B cell (primary cell): ENCODE data around the gene ILDR2. TPM values are rescaled to one million over a fixed set of nuclear protein-coding genes. Genes with fewer than 3 reads are reported as not detected.

Experiments used
- ATAC-seq: fragments of 200-7000 bp; cut with Tn5 transposase; one replicate; pipeline ENCODE4 v1.10.0; 2021; ENCODE audit warnings: low read depth, mild to moderate bottlenecking, moderate number of reproducible peaks, moderate library complexity
- CTCF ChIA-PET: fragments of 350-600 bp; sonication (Branson Sonifier 250); formaldehyde crosslinking; loops from one replicate; lab custom pipeline; 2021; ENCODE audit warnings: antibody characterized with exemption, inconsistent platforms; lab: Charles Lee
- POLR2A ChIA-PET: fragments of 350-600 bp; sonication (Branson Sonifier 250); formaldehyde crosslinking; loops from one replicate; lab custom pipeline; 2021; ENCODE audit warnings: antibody characterized with exemption; lab: Charles Lee
- DNase-seq: peaks from one replicate; pipeline ENCODE4 v3.0.0; 2013
- H2AFZ ChIP-seq: 2 replicates; pipeline ENCODE4 v1.6.1; 2012; ENCODE audit warnings: mild to moderate bottlenecking, low read depth, low read length; ENCODE audit not compliant: insufficient read depth, poor library complexity, severe bottlenecking
- H3K27ac ChIP-seq, 2 donors: 1 replicate in 1 of 2; 2 replicates in 1 of 2; pipeline ENCODE4 v1.5.1; 2012 to 2013; ENCODE audit warnings: low read length in 2 of 2, mild to moderate bottlenecking in 2 of 2, moderate library complexity in 1 of 2
- H3K27me3 ChIP-seq, 4 experiments: fragments of 200-600 bp in 1 of 4; sonication (generic) in 1 of 4; replicated peaks in 1 of 4; 1 replicate in 2 of 4; 2 replicates in 2 of 4; pipeline versions ENCODE4 v1.6.1 to v1.7.0; 2013 to 2016; ENCODE audit warnings: low read length in 3 of 4, mild to moderate bottlenecking in 2 of 4, mixed read lengths in 1 of 4, moderate library complexity in 1 of 4; ENCODE audit not compliant: insufficient read depth in 4 of 4, control insufficient read depth in 3 of 4; ENCODE audit errors: control extremely low read depth in 1 of 4
- H3K36me3 ChIP-seq, 2 experiments: replicated peaks in 1 of 2; 1 replicate in 1 of 2; 2 replicates in 1 of 2; pipeline versions ENCODE4 v1.6.1 to v1.7.1; 2013; ENCODE audit warnings: low read length in 1 of 2; ENCODE audit not compliant: insufficient read depth in 2 of 2, control insufficient read depth in 1 of 2; ENCODE audit errors: control extremely low read depth in 1 of 2, extremely low read depth in 1 of 2
- H3K4me1 ChIP-seq, 2 donors: fragments of 200-600 bp in 1 of 2; sonication (generic) in 1 of 2; 1 replicate in 1 of 2; 2 replicates in 1 of 2; pipeline versions ENCODE4 v1.5.1 to v1.6.1; 2013 to 2017; ENCODE audit warnings: low read length in 2 of 2; ENCODE audit not compliant: control insufficient read depth in 2 of 2, insufficient read depth in 2 of 2
- H3K4me2 ChIP-seq: replicated peaks from 2 replicates; pipeline ENCODE3; 2012; ENCODE audit warnings: mild to moderate bottlenecking, low read depth, low read length; ENCODE audit not compliant: poor library complexity, severe bottlenecking
- H3K4me3 ChIP-seq, 5 experiments: fragments of 200-600 bp in 1 of 5; sonication (generic) in 1 of 5; 1 replicate in 3 of 5; 2 replicates in 2 of 5; pipeline versions ENCODE4 v1.5.1 to v1.7.0; 2011 to 2016; ENCODE audit warnings: low read length in 4 of 5, mild to moderate bottlenecking in 4 of 5, low read depth in 2 of 5, control low read depth in 1 of 5, moderate library complexity in 1 of 5; ENCODE audit not compliant: insufficient read depth in 1 of 5; ENCODE audit errors: control extremely low read depth in 1 of 5, extremely low read depth in 1 of 5
- H3K79me2 ChIP-seq: fragments of 200-600 bp; sonication (generic); one replicate; pipeline ENCODE4 v1.6.0; 2016; ENCODE audit warnings: low read length; ENCODE audit not compliant: control insufficient read depth, insufficient read depth
- H3K9ac ChIP-seq: fragments of 200-600 bp; sonication (generic); 2 replicates; pipeline ENCODE4 v1.6.1; 2017; ENCODE audit warnings: mild to moderate bottlenecking, low read length, moderate library complexity
- H3K9me3 ChIP-seq, 3 donors: one replicate each; pipeline versions ENCODE4 v1.6.1 to v1.7.1; 2013; ENCODE audit warnings: low read length in 2 of 3; ENCODE audit not compliant: control insufficient read depth in 2 of 3, insufficient read depth in 1 of 3; ENCODE audit errors: control extremely low read depth in 1 of 3
- H4K20me1 ChIP-seq: 2 replicates; pipeline ENCODE4 v1.6.0; 2012; ENCODE audit warnings: mild to moderate bottlenecking, low read length; ENCODE audit not compliant: insufficient read depth, control insufficient read depth, poor library complexity, severe bottlenecking
- H3K27ac Mint-ChIP-seq: one replicate; pipeline ENCODE4 v1.8.0; 2021; ENCODE audit warnings: mixed read lengths
- H3K27me3 Mint-ChIP-seq: one replicate; pipeline ENCODE4 v1.8.0; 2021; ENCODE audit warnings: mixed read lengths
- H3K4me1 Mint-ChIP-seq: one replicate; pipeline ENCODE4 v1.8.0; 2021; ENCODE audit warnings: mixed read lengths
- H3K4me3 Mint-ChIP-seq: one replicate; pipeline ENCODE4 v1.8.0; 2021; ENCODE audit warnings: mixed read lengths
- H3K9me3 Mint-ChIP-seq: one replicate; pipeline ENCODE4 v1.8.0; 2022; ENCODE audit warnings: mixed read lengths; ENCODE audit not compliant: insufficient read depth
- CTCF ChIP-seq: fragments of 200-600 bp; IDR thresholded peaks from one replicate; pipeline ENCODE4 v1.8.0; 2022; ENCODE audit warnings: antibody characterized with exemption, mild to moderate bottlenecking
- EZH2 ChIP-seq: IDR thresholded peaks from 2 replicates; pipeline ENCODE4 v1.6.1; 2012; ENCODE audit warnings: borderline replicate concordance, low read depth, mild to moderate bottlenecking, moderate library complexity, low read length; ENCODE audit not compliant: insufficient read depth, poor library complexity, severe bottlenecking
- WGBS: methylation state at CpG from one replicate; pipeline ENCODE4 v1.1.5; 2013; ENCODE audit warnings: missing lambda C conversion rate; ENCODE audit not compliant: insufficient coverage; 5-methylcytosine and 5-hydroxymethylcytosine counted together
- intact Hi-C: fragments of 100-400 bp; cut with micrococcal nuclease; formaldehyde crosslinking; loops from one replicate; pipeline ENCODE4 v1.10.0; 2022
- polyA plus RNA-seq: library from polyadenylated mRNA; depleted of rRNA; stranded (reverse); fragments of >200 nt; gene quantifications from 2 replicates; pipeline ENCODE4 v1.2.3, GENCODE V29; 2012
- total RNA-seq, 2 donors: library from RNA; stranded (reverse); fragments of 120-200 nt in 1 of 2; gene quantifications; 1 replicate in 1 of 2; 2 replicates in 1 of 2; pipeline versions ENCODE4 v1.2.3 to v1.2.4, GENCODE V29; 2013 to 2022

The ILDR2 gene
- total and polyA plus RNA-seq, 2 donors (not counting 1 experiment from before 2014, with no cell fraction given): 0.01 TPM; not detected in 1

GRCh38 chr1:166875734-166876539, 99.4 kb downstream of the ILDR2 start, which contains the start of gene TADA1:
TADA1 (minus strand) TSS chr1:166876264; CDS start chr1:166876233, 31 bp downstream.
- DNase-seq (peak; percentile 99), ATAC-seq (peak; percentile 92)
- Histone ChIP-seq H3K27me3 (no peaks in the 10 kb centered on the region), H3K27ac (peak within 1 kb of the TSS; percentile 68 to 86), H3K79me2 (peaks cover 49% of the 10 kb centered on the region), H3K4me2 (peak within 1 kb of the TSS; percentile 92), H3K4me3 (peak within 1 kb of the TSS; percentile 44 to 80 (median 74)), H3K36me3 (peaks cover 0 to 2% of the 10 kb centered on the region in 2 experiments), H3K4me1 (peaks cover 12 to 13% of the 10 kb centered on the region in 2 donors), H4K20me1 (no peaks in the 10 kb centered on the region), H3K9ac (peak within 1 kb of the TSS; percentile 87), H2AFZ (peak within 1 kb of the TSS; percentile 98), H3K9me3 (no peaks in the 10 kb centered on the region)
- CTCF ChIA-PET: interaction anchor here (0.8 to 2.9 kb wide), 7 partner anchors 23 to 1060 kb away, joined by 3 to 16 read pairs (median 3); partner anchors contain the start of genes POGK and POU2F1
- no peaks in the 10 kb centered on the region for H3K9me3 Mint-ChIP-seq
- TF ChIP-seq EZH2 (no peak), CTCF (no peak)
- no peaks in the 10 kb centered on the region for H3K27me3 Mint-ChIP-seq
- H3K4me1 Mint-ChIP-seq: peaks cover 38% of the 10 kb centered on the region
- H3K4me3 Mint-ChIP-seq: peak within 1 kb of the TSS; percentile 98
- under 1% methylated on average over 84 of the region's 84 CpGs for WGBS
- POLR2A ChIA-PET: interaction anchor here (0.7 to 1.6 kb wide), 3 partner anchors 36 to 1060 kb away, joined by 3 to 11 read pairs (median 4); partner anchors contain the start of genes DCAF6 and POGK
- intact Hi-C loops: loop anchor here (1.0 to 5.0 kb wide), 3 partner anchors 37 to 1060 kb away; partner anchors contain the start of genes DCAF6 and POGK
- peak within 1 kb of the TSS; percentile 99 for H3K27ac Mint-ChIP-seq
